GM21723 (cell line): Measurements from ENCODE around the gene ABITRAM.

Source experiments
- ATAC-seq: cut with Tn5 transposase; IDR thresholded peaks from one replicate; pipeline ENCODE4 v1.9.1; 2021; ENCODE audit warnings: mild to moderate bottlenecking, moderate library complexity; ENCODE audit not compliant: unreplicated experiment

Gene ABITRAM

GRCh38 chr9:108983885-108984284 lies 49.7 kb downstream of the ABITRAM start:
- ATAC-seq, result no peak
